GM20000 (cell line): Measurements from ENCODE around the gene SNUPN.
"Not testable (repeated sequence)": the region's sequence is repeated elsewhere in the genome, so short reads cannot be mapped to it uniquely, and the experiment has no call there.

Source experiments
- DNase-seq: peaks from one replicate; pipeline ENCODE4 v3.0.0; 2012; ENCODE audit warnings: low spot score
- TF ChIP-seq, protein P1 (sequence below): IDR thresholded peaks from 2 replicates; pipeline ENCODE4 v1.5.1; 2012; ENCODE audit warnings: mild to moderate bottlenecking, control low read depth; ENCODE audit errors: extremely low read depth, missing control alignments

SNUPN gene

DNA sequence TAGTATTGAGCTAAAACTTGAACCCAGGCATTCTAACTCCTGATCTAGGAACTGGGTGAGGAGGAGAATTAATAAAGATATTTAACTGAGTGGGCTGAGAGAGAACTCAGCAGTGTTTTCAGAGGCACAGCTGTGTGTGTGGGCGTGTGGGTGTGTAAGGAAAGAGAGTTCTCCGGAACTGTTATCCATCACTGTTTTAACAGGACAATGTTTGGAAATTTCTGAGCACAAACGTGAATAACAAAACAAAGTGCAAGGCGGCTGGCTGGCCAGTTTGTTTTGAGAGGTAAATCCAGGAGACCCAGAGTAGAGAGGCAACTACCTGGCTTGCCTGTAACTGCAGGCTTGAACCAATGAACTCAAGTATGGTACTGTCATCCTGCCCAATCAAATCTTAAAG, 41.4 kb downstream of the SNUPN start:
- no peak for DNase-seq
- TF ChIP-seq, protein P1, sequence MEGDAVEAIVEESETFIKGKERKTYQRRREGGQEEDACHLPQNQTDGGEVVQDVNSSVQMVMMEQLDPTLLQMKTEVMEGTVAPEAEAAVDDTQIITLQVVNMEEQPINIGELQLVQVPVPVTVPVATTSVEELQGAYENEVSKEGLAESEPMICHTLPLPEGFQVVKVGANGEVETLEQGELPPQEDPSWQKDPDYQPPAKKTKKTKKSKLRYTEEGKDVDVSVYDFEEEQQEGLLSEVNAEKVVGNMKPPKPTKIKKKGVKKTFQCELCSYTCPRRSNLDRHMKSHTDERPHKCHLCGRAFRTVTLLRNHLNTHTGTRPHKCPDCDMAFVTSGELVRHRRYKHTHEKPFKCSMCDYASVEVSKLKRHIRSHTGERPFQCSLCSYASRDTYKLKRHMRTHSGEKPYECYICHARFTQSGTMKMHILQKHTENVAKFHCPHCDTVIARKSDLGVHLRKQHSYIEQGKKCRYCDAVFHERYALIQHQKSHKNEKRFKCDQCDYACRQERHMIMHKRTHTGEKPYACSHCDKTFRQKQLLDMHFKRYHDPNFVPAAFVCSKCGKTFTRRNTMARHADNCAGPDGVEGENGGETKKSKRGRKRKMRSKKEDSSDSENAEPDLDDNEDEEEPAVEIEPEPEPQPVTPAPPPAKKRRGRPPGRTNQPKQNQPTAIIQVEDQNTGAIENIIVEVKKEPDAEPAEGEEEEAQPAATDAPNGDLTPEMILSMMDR: no peak

DNA sequence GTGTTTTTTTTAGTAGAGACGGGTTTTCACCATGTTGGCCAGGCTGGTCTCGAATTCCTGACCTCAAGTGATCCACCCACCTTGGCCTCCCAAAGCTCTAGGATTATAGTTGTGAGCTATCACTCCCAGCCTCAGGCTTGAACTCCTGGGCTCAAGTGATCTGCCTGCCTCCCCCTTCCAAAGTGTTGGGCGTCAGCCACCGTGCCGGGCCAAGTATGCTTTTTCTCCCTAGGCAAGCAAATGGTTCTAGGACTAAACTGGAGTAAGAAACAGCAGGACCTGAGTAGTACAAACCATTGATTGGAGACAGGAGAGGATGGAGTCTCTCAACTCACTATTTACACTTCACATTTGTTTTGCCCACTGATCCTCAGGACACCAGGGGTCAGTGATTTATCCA, 41.8 kb downstream of the SNUPN start:
- DNase-seq: no peak

DNA sequence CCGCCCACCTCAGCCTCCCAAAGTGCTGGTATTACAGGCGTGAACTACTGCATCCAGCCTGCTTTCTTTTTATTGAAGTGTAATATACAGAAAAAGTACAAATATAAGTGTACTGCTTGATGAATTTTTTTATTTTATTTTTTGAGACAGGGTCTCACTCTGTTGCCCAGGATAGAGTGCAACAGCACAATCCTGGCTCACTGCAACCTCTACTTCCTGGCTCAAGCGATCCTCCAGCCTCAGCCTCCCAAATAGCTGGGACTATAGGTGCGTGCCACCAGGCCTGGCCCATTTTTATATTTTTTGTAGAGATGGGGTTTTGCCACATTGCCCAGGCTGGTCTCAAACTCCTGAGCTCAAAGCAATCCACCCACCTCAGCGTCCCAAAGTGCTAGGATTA, 42.6 kb downstream of the SNUPN start:
- not testable (repeated sequence) for DNase-seq

More for the DNA sequence above, 41.8 kb downstream of the SNUPN start:
- TF ChIP-seq, protein P1: no peak

DNA sequence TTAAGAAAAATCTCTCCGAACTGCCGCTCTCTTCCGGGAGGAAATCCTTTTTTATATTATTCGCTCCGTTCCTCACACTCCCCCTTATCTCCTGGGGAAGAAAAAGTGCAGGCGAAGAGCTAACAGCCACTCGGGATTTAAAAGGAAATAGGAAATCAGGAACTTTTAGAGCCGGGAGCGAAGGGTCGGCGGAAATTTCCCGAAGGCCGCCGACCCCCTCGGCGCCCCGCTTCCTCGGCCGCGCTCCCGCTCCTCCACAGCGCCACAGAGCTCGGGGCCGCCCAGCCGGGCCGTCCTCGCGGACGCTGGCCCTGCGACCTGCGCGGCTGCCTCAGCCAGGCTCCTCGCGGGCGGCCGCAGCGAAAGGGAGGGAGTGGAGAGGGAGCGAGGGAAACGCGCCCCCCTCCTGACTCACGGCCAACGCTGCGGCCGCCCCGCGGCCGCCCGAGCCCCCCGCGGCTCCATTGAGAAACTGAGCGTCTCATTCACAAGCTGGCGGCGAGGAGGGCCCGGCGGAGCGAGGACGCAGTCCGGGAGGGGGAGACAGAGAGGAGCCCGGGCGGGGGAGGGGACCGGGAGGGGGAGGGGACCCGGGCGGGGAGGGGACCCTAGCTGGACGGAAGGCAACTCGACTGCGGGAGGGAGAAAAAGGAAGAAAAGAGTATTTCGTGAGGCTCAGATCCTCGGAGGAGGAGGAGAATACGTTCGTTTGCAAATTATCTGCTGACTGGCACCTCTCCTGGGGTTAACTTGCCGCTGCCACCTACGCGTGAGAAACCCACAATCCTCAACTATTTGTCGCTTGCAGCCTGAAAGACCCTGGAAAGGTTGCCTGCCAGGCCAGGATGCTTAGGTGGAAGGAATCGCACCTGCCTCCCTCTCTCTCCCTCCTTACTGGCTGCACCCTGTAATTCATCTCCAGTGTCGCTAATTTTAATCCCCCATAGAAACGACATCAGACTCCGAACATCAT, 46.3 kb downstream of the SNUPN start, which contains the start of gene PTPN9:
Gene PTPN9, minus strand, starts transcription at position 368 of the 973 bp plus-strand sequence. CDS start 539 bp downstream, outside the sequence.
- peak; percentile 90 for DNase-seq
- TF ChIP-seq, protein P1: no peak

DNA sequence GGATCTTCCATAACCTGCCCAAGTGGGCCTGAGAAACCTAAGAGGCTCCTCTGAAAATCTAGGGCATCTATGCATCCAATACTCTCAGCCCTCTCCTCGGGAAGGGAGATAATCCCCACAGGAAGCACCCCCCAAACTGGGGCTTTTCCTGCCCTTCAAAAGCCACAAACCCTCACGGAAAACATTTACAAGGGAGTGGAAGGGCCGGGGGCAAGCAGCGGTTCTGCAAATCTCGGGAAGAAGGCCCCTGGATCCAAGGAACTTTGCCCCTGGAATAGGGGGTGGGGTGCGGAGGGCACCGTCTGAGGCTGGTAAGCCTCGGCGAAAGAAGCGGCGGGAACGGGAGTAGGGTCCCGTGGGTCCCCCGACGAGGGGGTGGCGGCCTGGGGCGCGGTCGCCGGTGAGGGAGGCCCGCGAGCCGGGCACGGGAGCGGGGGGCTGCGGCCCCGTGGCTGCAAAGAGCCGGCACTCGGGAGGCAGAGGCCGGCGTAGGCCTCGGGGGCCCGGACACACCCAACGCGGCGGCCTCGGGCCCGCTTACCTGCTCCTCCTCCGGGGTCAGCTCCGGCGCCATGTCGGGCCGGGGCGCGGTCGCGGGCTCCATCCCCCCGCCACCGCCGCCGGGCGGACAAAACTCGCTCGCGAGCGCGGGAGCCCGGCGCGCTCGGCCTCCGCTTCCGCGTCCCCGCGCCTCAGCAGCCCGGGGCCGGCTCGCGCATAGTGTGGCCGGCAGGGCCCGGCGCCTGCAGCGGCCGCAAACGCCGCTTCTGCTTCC, 47.2 kb downstream of the SNUPN start:
- DNase-seq: peak; percentile 78

DNA sequence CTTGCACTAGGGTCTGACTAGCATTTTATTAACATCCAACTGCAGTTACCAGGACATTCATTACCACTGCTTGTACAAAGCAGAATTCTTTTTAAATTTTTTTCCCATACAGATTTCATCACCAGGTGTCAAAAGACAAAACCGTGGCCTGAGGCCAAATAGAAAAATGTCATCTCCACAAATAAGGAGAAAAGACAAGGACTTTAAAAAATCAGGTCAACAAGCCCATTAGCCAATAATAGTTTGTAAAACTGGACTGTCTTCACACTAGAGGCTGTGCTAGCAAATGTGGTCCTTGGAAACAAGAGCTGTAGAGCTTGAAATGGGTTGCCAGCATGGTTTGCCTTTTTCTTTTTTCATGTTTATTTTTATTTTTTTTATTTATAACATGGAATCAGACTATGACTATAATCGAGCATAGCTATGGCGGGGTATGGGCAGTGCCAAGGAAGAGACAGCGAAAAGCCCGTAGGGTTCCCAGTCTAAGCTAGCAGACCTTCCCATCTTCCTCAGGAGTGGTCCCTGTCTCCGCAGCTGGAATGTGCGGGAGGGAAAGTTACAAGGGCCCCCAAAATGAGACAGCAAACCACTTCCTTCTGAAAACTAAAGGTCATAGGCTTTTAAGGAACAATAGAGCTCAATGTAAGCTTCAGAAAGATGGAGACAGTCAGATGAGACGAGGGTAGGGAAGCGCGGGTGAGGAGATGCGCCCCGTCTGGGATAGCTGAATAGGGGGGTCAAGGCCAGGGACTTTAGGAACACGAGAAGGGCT, 47.9 kb downstream of the SNUPN start:
- TF ChIP-seq, protein P1: no peak
- DNase-seq: no peak

More for the DNA sequence above, 47.2 kb downstream of the SNUPN start:
- TF ChIP-seq, protein P1: no peak

DNA sequence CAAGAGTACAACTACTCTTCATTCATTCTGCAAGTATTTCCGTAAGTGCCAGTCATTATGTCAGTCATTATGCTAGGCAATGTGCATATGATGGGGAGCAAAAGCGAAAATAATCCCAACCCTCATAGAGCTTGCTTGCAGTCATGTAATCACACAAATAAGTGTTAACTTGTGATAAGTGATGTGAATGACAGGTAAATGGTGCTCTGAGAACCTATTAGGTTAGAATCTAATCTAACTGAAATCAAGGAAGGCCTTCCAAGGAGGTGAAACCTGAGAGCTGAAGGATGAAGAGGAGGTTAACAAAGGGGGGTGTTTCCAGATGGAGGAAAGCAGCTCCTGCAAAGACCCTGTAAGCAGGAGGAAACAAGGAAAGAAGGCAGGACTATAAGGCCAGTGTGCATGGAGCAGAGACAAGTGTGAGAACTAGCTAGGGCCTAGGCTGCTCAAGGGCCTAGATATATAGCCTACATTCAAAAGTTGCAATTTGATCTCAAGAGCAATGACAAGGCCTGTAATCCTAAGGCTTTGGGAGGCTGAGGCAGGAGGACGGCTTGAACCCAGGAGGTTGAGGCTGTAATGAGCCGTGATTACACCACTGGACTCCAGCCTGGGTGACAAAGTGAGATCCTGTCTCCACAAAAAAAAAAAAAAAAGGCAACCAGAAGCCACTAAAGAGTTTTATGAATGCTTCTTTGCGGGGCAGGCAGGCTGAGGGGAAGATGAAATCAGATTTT, 51.7 kb downstream of the SNUPN start:
- no peak for DNase-seq
- TF ChIP-seq, protein P1: no peak
